PC-3 (cell line): ENCODE measurements around the gene RNF169. TPM values are rescaled to one million over a fixed set of nuclear protein-coding genes. Genes with fewer than 3 reads are reported as not detected.

ENCODE experiments used
- ATAC-seq: fragments of 200-7000 bp; cut with Tn5 transposase; 2 replicates; pipeline ENCODE4 v1.9.1; 2020; ENCODE audit warnings: mild to moderate bottlenecking, moderate library complexity
- BruUV-seq: library from RNA; stranded (reverse); fragments of 400-500 nt; replicated peaks from 2 replicates; lab custom pipeline; 2021; lab: Mats Ljungman, UMichigan
- CTCF ChIA-PET: fragments of 300-600 bp; sonication (Branson Sonifier 250); formaldehyde crosslinking; loops from one replicate; lab custom pipeline; 2022; ENCODE audit warnings: antibody characterized with exemption; lab: Charles Lee
- POLR2A ChIA-PET: fragments of 300-600 bp; sonication (Branson Sonifier 250); formaldehyde crosslinking; loops from one replicate; lab custom pipeline; 2022; ENCODE audit warnings: antibody characterized with exemption; ENCODE audit not compliant: unreplicated experiment; lab: Charles Lee
- DNase-seq: peaks from one replicate; pipeline ENCODE4 v3.0.0-alpha.2; 2015
- H2AFZ ChIP-seq: fragments of 300-600 bp; sonication (generic); 2 replicates; pipeline ENCODE4 v1.6.0; 2016; ENCODE audit warnings: antibody characterized with exemption, low read length
- H3F3A ChIP-seq: fragments of 300-600 bp; sonication (generic); one replicate; pipeline ENCODE4 v1.6.0; 2017; ENCODE audit warnings: antibody characterized with exemption, low read length, control low read depth, mild to moderate bottlenecking; ENCODE audit not compliant: unreplicated experiment
- H3K27ac ChIP-seq: fragments of 300-600 bp; sonication (generic); 2 replicates; pipeline ENCODE4 v1.5.1; 2016; ENCODE audit warnings: mild to moderate bottlenecking, low read length
- H3K27me3 ChIP-seq: fragments of 300-600 bp; sonication (generic); 2 replicates; pipeline ENCODE4 v1.6.1; 2016; ENCODE audit warnings: low read length, mixed read lengths
- H3K36me3 ChIP-seq: fragments of 300-600 bp; sonication (generic); 2 replicates; pipeline ENCODE4 v1.6.1; 2016; ENCODE audit warnings: low read depth, mixed run types, low read length, mixed read lengths
- H3K4me1 ChIP-seq: fragments of 300-600 bp; sonication (generic); 2 replicates; pipeline ENCODE4 v1.5.1; 2016; ENCODE audit warnings: low read length; ENCODE audit not compliant: insufficient read depth
- H3K4me2 ChIP-seq: fragments of 300-600 bp; sonication (generic); 2 replicates; pipeline ENCODE4 v1.6.0; 2016; ENCODE audit warnings: low read length
- H3K4me3 ChIP-seq: fragments of 300-600 bp; sonication (generic); 2 replicates; pipeline ENCODE4 v1.5.1; 2016; ENCODE audit warnings: mild to moderate bottlenecking, low read length, mixed read lengths
- H3K79me2 ChIP-seq: fragments of 300-600 bp; sonication (generic); 2 replicates; pipeline ENCODE4 v1.6.1; 2017; ENCODE audit warnings: low read length, mixed read lengths
- H3K9ac ChIP-seq: fragments of 300-600 bp; sonication (generic); 2 replicates; pipeline ENCODE4 v1.6.0; 2016; ENCODE audit warnings: mild to moderate bottlenecking, low read length
- H3K9me2 ChIP-seq: fragments of 300-600 bp; sonication (generic); replicated peaks from 2 replicates; pipeline ENCODE4 v1.6.1; 2016; ENCODE audit warnings: mixed run types, low read length, mixed read lengths
- H3K9me3 ChIP-seq: fragments of 300-600 bp; sonication (generic); 2 replicates; pipeline ENCODE4 v1.6.1; 2016; ENCODE audit warnings: low read length, mixed read lengths
- H4K20me1 ChIP-seq: fragments of 300-600 bp; sonication (generic); 2 replicates; pipeline ENCODE4 v1.6.1; 2016; ENCODE audit warnings: low read length, mixed read lengths
- CTCF ChIP-seq: fragments of 300-600 bp; sonication (generic); conservative IDR thresholded peaks from 2 replicates; pipeline ENCODE4 v1.5.1; 2017; ENCODE audit warnings: antibody characterized with exemption, low read depth, mild to moderate bottlenecking, low read length
- EZH2 ChIP-seq: fragments of 300-600 bp; sonication (generic); IDR thresholded peaks from one replicate; pipeline ENCODE4 v1.6.1; 2017; ENCODE audit warnings: antibody characterized with exemption, mild to moderate bottlenecking, low read length; ENCODE audit not compliant: unreplicated experiment
- EZH2phosphoT487 ChIP-seq: fragments of 300-600 bp; sonication (generic); IDR thresholded peaks from 2 replicates; pipeline ENCODE4 v1.6.1; 2018; ENCODE audit warnings: mild to moderate bottlenecking, antibody characterized with exemption, low read length, borderline replicate concordance
- intact Hi-C: fragments of 100-400 bp; cut with micrococcal nuclease; formaldehyde crosslinking; loops from 2 replicates; pipeline ENCODE4 v1.9.0; 2023
- total RNA-seq: library from RNA; depleted of rRNA; stranded (reverse); fragments of >200 nt; gene quantifications from 2 replicates; pipeline ENCODE4 v1.2.3, GENCODE V29; 2014

RNF169 gene
- total RNA-seq, 1 experiment from 2014 or later = 20.4 TPM

- Histone ChIP-seq H3K36me3 (peaks cover 95% of the 10 kb centered on the region), H4K20me1 (no peaks in the 10 kb centered on the region), H3K4me1 (no peaks in the 10 kb centered on the region), H3K27ac (no peak overlapping the region), H3F3A (no peaks in the 10 kb centered on the region), H3K9me2 (no peaks in the 10 kb centered on the region), H3K9me3 (peaks cover 47% of the 10 kb centered on the region), H3K79me2 (no peaks in the 10 kb centered on the region), H2AFZ (no peak overlapping the region), H3K4me3 (no peak overlapping the region), H3K27me3 (no peaks in the 10 kb centered on the region), H3K9ac (no peak overlapping the region), H3K4me2 (no peak overlapping the region)
- DNase-seq = no peak
- ChIA-PET POLR2A (no interaction called here), CTCF (no interaction called here)
- no TSS peak for BruUV-seq
- TF ChIP-seq EZH2phosphoT487 (no peak), EZH2 (no peak), CTCF (no peak)
- intact Hi-C loops = no loop called here
- ATAC-seq = no peak
Observed at GRCh38 chr11:74863410-74863809, 114.8 kb downstream of the RNF169 start.

DNA sequence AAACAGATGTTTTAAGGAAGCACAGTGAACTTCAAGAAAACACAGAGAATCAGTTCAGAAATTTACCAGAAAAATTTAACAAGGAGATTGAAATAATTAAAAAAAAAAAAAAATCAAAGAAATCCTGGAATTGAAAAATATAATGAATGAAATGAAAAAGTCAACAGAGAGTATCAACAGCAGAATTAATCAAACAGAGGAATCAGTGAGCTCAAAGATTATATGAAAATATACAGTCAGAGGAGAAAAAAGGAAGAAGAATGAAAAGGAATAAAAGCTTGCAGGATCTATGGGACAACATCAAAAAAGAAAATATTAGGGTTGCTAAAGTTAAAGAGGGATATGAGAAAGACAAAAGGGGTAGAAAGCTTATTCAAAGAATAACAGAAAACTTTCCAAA lies 117.9 kb downstream of the RNF169 start:
- ChIA-PET POLR2A (no interaction called here), CTCF (interaction anchor here (0.7 kb wide), 2 partner anchors 55 to 59 kb away, joined by 3 to 4 read pairs; no protein-coding TSS in a partner anchor)
- DNase-seq = no peak
- H3F3A ChIP-seq = no peaks in the 10 kb centered on the region
- no peak overlapping the region for H2AFZ ChIP-seq
- peaks cover 53% of the 10 kb centered on the region for H3K9me3 ChIP-seq
- H3K4me3 ChIP-seq = no peak overlapping the region; the same call in 1 of the 2 replicates
- H3K27me3 ChIP-seq = no peaks in the 10 kb centered on the region
- no peak overlapping the region for H3K4me2 ChIP-seq
- H3K4me1 ChIP-seq = no peaks in the 10 kb centered on the region
- no peaks in the 10 kb centered on the region for H3K79me2 ChIP-seq
- peaks cover 90% of the 10 kb centered on the region for H3K36me3 ChIP-seq
- no peaks in the 10 kb centered on the region for H3K9me2 ChIP-seq
- no peak for ATAC-seq
- H4K20me1 ChIP-seq = no peaks in the 10 kb centered on the region
- BruUV-seq = no TSS peak
- no peak overlapping the region for H3K27ac ChIP-seq
- intact Hi-C loops = no loop called here
- TF ChIP-seq EZH2phosphoT487 = no peak
- no peak for TF ChIP-seq CTCF
- TF ChIP-seq EZH2 = no peak
- no peak overlapping the region for H3K9ac ChIP-seq

DNA sequence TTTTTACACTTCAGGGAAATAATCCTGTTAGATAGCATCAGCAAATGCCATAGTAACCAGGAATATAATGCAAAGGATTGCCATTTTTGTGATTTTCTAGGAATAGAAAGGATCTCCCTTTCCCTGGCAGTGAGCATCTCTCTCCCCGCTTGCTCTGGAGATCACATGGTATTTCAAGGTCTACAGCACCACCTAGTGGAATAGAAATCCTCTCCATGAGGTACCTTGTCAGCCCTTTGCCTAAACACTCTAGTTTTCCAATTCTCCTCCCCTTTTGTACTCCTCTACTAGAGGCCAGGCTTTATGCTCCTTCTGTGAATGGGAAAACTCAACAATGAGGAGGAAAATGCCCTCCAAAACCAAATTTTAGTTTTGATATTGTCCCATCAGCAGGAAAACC lies 121.8 kb downstream of the RNF169 start:
- DNase-seq (peak; percentile 70), ATAC-seq (peak; percentile 81)
- Histone ChIP-seq H4K20me1 (no peaks in the 10 kb centered on the region), H3K4me2 (no peak overlapping the region), H3K4me3 (no peak overlapping the region), H3K4me1 (no peaks in the 10 kb centered on the region), H3K36me3 (peaks cover 72% of the 10 kb centered on the region), H2AFZ (no peak overlapping the region), H3K27ac (no peak overlapping the region), H3K9ac (no peak overlapping the region), H3K79me2 (no peaks in the 10 kb centered on the region), H3F3A (no peaks in the 10 kb centered on the region), H3K27me3 (no peaks in the 10 kb centered on the region), H3K9me2 (no peaks in the 10 kb centered on the region), H3K9me3 (peaks cover 45% of the 10 kb centered on the region)
- intact Hi-C loops = no loop called here
- ChIA-PET CTCF (no interaction called here), POLR2A (no interaction called here)
- TF ChIP-seq EZH2phosphoT487 (no peak), CTCF (peak; percentile 70)
- no TSS peak for BruUV-seq
